GM18519 (cell line): Measurements from ENCODE around the gene NLRP9.

ENCODE experiments used
- ATAC-seq: cut with Tn5 transposase; IDR thresholded peaks from one replicate; pipeline ENCODE4 v1.9.1; 2021; ENCODE audit warnings: mild to moderate bottlenecking, moderate library complexity; ENCODE audit not compliant: unreplicated experiment, low FRiP score

Gene NLRP9

GRCh38 chr19:55704494-55705245, 33.5 kb downstream of the NLRP9 start:
- no peak for ATAC-seq

GRCh38 chr19:55703790-55704215, 34.4 kb downstream of the NLRP9 start:
- ATAC-seq = no peak

DNA sequence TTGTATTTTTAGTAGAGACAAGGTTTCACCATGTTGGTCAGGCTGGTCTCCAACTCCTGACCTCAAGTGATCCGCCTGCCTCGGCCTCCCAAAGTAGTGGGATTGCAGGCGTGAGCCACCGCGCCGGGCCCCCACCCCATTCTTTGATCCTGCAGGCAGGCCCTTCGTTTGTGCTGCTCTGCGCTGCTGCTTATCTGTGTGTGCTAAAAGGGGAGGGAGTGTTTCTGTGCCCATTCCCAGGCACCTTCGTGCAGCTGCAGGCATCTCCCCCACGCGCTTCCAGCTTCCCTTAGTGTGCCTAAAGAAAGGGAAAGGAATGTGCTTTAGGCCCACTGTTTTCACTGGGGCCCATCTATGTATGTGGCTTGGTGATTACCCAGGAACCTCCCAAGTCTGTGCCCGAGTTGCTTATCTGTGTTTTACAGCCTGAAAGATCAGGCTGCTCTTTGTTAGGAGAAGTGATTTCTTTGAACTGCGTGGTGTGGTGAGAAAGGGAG, 36.0 kb downstream of the NLRP9 start:
- ATAC-seq = no peak

DNA sequence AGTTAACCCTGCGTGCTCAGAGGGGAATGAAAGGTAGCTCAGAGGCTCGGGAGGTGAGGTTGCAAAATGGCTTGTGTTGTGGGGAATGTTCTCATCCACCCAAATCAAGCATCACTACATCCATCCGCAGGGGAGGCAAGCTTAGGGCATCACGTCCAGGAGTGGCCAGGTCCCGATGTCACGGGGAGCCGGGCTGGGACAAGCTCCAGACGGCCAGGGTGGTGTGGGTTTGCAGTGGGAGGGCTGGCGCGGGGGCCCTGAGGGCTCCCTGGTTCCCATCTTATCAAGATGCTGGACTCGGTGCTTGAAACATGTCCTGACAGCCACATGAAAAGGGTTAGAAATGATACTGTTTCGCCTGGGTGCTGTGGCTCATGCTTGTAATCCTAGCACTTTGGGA, 37.4 kb downstream of the NLRP9 start:
- no peak for ATAC-seq

DNA sequence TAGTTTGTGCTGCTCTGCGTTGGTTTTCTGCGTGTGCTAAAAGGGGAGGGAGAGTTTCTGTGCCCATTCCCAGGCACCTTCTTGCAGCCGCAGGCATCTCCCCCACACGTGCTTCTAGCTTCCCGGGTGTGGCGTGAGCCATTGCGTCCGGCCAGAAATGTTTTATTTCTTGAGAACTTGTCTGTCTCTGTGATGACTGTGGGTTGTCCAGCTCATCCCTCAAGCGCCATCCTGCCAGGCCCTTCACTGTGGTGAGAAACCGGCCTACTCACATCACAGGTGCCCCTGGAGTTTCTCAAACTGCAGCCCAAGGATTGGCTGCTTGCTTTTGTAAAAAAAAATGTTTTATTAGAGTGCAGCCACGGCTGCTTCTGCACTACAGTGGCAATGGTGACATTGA, 39.0 kb downstream of the NLRP9 start:
- no peak for ATAC-seq

DNA sequence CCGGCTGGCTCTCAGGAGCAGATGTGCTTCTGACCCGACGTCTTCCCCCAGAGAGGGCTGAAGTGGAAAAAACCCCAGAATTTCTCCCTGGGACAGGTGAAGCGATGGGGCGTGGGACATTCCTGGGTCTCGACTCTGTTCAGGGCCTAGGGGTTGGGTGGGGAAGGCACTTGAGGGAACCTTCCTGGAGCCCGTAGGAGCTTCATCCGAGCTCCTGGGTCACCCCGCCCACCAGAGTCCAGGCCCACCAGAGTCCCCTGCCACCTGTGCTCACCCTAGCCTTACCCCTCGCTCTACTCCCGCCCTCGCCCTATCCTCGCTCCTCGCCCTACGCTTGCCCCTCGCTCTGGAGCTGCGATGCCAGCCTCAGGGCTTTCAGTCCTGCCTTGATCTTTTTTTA, 39.9 kb downstream of the NLRP9 start:
- ATAC-seq = no peak

- ATAC-seq = no peak
Observed at GRCh38 chr19:55697698-55698097, 40.5 kb downstream of the NLRP9 start.

DNA sequence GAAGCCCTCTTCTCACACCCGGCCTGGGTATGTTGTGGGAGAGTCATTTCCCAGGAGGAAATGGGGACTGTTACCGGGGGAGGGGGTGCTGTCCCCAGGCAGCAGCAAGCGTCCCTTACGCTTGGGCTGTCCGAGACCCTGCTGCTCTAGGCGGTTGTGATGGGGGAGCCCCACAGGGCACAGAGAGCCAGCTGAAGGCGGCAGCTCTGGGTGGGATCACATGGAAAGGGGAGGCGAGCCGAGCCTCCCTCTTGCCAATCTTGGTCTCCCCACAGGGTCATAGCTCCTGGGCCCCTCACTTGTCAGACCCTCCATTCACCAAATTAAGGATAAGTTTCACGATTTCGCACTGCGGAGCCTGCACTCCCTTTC, 41.1 kb downstream of the NLRP9 start:
- ATAC-seq = no peak

GRCh38 chr19:55696301-55697068, 41.7 kb downstream of the NLRP9 start:
- no peak for ATAC-seq

DNA sequence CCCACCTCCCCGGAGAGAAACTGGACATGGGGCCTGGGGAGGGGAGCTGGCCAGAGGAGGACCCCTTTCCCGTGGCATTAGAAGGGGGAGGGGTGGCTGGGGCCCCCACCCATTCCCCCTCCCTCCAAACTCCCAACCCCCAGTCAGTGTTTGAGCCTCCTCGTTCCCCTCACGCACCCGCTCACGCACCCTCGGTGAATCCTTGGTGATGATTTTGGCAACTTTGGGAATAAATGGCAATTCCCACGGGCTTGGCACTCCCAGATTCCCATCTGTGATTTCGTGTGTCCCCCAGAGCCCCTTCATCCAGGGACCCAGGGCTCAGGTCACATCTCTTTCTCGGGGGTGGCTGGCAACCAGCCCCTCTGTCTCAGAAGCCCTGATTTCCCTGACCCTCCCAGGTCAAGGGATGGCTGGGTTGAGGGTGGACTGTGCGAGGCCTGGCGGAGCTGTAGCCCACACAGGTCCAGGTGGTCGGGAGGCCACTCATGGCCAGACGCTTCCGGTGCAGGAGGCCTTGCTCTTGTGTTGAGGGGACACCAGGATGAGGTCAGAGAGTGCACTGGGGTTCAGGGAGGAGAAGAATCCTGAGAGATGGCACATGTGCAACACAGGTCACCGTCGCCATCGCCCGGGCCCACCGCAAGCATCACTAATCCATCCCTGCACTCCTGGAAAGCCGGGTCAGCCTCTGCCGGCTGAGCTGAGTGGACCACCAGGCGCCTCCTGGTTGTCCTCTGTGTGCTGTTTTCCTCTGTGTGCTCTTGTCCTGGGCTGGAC, 42.5 kb downstream of the NLRP9 start:
- no peak for ATAC-seq

DNA sequence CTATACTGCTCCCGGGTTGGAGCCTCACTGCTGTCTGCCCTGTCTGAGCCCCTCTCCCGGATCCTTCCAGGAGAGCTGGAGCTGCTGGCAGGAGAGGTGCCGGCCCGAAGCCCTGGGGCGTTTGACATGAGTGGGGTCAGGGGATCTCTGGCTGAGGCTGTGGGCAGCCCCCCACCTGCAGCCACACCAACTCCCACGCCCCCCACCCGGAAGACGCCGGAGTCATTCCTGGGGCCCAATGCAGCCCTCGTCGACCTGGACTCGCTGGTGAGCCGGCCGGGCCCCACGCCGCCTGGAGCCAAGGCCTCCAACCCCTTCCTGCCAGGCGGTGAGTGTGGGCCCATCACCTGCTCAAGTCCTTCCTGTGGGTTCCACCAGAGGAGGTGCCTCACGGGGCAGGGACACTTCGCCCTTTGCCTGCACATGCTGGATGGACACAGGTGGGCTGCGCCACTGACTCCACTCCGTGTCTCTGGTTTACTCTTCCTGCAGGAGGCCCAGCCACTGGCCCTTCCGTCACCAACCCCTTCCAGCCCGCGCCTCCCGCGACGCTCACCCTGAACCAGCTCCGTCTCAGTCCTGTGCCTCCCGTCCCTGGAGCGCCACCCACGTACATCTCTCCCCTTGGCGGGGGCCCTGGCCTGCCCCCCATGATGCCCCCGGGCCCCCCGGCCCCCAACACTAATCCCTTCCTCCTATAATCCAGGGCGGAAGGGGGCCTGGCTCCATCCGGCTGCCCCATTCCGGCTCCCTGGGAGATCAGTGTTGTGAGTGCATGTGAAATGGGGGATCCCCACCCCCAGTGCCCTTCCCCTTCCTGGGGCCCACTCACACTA, 43.3 kb downstream of the NLRP9 start:
- ATAC-seq = no peak

- ATAC-seq = no peak
Observed at GRCh38 chr19:55694241-55694655, 44.0 kb downstream of the NLRP9 start.

GRCh38 chr19:55693336-55693974, 44.7 kb downstream of the NLRP9 start:
- no peak for ATAC-seq

- no peak for ATAC-seq
Observed at GRCh38 chr19:55692681-55693081, 45.5 kb downstream of the NLRP9 start.

DNA sequence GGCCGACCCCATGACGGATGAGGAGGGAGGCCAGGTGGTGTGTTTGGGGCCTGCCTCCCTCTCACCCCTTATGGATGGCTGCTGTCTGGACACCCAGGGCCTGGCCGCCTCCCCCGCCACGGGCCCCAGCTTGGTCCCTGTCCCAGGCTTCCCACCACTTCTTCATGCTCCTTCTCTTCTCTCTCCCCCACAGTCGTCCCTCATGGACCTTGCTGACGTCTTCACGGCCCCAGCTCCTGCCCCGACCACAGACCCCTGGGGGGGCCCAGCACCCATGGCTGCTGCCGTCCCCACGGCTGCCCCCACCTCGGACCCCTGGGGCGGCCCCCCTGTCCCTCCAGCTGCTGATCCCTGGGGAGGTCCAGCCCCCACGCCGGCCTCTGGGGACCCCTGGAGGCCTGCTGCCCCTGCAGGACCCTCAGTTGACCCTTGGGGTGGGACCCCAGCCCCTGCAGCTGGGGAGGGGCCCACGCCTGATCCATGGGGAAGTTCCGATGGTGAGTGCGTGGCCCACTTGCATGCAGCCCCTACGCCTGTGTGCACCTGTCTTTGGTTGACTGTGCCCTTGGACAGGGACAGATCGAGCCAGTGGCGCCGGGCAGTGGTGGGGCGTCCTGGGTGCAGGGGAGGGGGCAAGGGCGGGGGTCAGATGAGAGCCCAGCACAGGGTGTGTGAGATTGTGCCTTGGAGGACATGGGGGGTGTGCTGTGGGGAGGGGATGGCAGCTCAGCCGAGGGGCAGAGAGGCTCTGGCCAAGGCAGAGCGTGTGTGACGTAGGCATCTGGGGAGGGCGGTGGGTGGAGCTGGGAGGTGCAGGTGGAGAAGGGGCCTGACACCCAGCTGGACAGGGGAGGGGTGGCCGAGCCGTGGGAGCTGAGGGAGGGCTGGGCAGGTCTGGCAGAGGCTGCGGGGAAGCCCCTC, 46.4 kb downstream of the NLRP9 start:
- no peak for ATAC-seq

DNA sequence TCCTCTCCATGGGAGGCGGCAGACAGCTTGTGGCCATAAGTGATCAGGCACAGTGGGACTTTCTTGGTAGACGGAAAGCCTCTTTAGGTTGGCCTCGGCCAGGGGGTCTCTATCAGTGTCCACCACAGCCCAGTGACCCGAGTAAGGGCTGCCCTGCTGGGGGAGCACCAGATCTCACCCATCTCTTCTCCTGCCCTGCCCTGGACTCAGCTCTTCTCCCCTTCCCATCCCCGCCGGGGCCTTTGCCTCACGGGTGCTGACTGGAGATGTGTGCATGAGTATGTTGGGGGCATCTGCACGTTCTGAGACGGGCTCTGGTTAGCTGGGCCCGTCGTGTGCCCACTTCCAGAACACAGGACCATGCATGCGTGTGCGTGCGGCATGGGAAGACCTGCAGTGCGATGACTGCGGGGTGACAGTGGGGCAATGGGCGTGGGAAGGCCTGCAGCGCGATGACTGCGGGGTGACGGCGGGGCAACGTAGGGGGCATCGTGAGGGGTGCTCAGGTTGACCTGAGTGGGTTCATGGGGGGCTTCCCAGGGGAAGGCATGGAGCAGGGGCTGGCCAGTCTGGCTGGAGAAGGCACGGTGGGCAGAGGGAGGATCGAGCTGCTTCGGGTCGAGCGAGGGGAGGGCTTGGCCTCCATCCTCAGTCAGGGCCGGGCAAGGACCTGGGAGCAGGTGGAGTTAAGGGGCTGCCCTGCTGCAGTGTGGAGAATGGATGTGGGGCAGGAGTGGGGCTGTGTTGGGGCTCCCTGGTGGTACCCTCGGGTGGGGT, 47.2 kb downstream of the NLRP9 start:
- ATAC-seq = no peak

- ATAC-seq = no peak
Observed at GRCh38 chr19:55690109-55690768, 48.0 kb downstream of the NLRP9 start.
